A549 (cell line): ENCODE data around the gene DNA2.

Experiments used
- CHD4 ChIP-seq: fragments of 200-600 bp; sonication (generic); IDR thresholded peaks from 2 replicates; pipeline ENCODE4 v1.6.1; 2016; ENCODE audit warnings: antibody characterized with exemption, mild to moderate bottlenecking, borderline replicate concordance
- CTCF ChIP-seq: fragments of >200 bp; sonication (Bioruptor Twin); formaldehyde crosslinking; IDR thresholded peaks from 3 replicates; pipeline ENCODE4 v1.5.1; 2016
- E2F6 ChIP-seq: IDR thresholded peaks from 2 replicates; pipeline ENCODE4 v1.6.1; 2012; ENCODE audit warnings: low read depth, borderline replicate concordance
- MAZ ChIP-seq: fragments of 150-350 bp; IDR thresholded peaks from 2 replicates; pipeline ENCODE4 v1.6.1; 2014; ENCODE audit warnings: antibody characterized with exemption, low read depth, low read length, borderline replicate concordance
- PHF8 ChIP-seq: fragments of 200-600 bp; sonication (generic); IDR thresholded peaks from 2 replicates; pipeline ENCODE4 v1.6.1; 2016; ENCODE audit warnings: low read depth, mild to moderate bottlenecking, antibody characterized with exemption, moderate library complexity, borderline replicate concordance
- POLR2A ChIP-seq: IDR thresholded peaks from 2 replicates; pipeline ENCODE4 v1.6.1; 2012; ENCODE audit warnings: mild to moderate bottlenecking, low read length
- REST ChIP-seq: fragments of 200-600 bp; sonication (generic); IDR thresholded peaks from 2 replicates; pipeline ENCODE4 v1.6.1; 2016; ENCODE audit warnings: antibody characterized with exemption, mild to moderate bottlenecking, moderate library complexity
- ZNF302 ChIP-seq: fragments of 250-450 bp; sonication (Bioruptor Pico); IDR thresholded peaks from 2 replicates; pipeline ENCODE4 v1.9.0; 2021; ENCODE audit warnings: inconsistent platforms, mild to moderate bottlenecking, moderate library complexity

- TF ChIP-seq CHD4 (no peak), REST (no peak), POLR2A (peak; percentile 74), ZNF302 (no peak; the same call in 1 of the 2 replicates), PHF8 (no peak; the same call in 1 of the 2 replicates), MAZ (0 out of 2 replicates have a peak, but pooled peaks have one; percentile 38), E2F6 (peak; percentile 98), CTCF (no peak)
Observed at GRCh38 chr10:68471586-68472408, at the start of gene DNA2.
